ENCODE measurements around the gene OR6X1.

Gene OR6X1, protein sequence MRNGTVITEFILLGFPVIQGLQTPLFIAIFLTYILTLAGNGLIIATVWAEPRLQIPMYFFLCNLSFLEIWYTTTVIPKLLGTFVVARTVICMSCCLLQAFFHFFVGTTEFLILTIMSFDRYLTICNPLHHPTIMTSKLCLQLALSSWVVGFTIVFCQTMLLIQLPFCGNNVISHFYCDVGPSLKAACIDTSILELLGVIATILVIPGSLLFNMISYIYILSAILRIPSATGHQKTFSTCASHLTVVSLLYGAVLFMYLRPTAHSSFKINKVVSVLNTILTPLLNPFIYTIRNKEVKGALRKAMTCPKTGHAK

DNA sequence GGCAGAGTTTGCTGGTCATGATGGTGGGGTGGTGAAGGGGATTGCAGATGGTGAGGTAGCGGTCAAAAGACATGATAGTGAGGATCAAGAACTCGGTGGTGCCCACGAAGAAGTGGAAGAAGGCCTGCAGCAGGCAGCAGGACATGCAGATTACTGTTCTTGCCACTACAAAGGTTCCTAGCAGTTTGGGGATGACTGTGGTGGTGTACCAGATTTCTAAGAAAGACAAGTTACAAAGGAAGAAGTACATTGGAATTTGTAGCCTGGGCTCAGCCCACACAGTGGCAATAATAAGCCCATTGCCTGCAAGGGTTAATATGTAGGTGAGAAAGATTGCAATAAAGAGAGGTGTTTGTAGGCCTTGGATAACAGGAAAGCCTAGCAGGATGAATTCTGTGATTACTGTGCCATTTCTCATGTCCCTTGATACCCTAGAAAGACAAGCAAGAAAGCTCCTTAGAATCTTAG is at the start of gene OR6X1:
Gene OR6X1, minus strand, starts transcription at position 418 of the 468 bp plus-strand sequence. Its CDS starts 0 bp downstream, at position 418.
- no peak for DNase-seq

DNA sequence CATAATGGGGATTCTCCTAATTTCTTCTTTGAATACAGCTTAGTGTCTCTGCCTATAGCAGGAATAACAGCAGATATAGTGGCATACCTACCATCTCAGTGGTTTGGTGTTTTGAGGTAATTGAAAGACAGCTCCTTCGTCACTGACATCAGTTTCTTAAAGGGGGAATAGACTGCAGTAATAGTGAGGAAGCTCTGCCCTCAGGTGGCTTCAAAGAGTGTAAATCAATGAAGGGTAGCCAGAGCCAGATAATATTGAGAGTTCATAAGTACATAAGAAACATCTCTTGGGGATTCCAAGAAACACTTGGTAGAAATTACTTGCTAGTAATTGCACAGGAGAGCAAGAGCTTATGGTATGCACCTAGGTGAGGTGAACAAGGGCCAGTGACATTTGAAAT is 47.4 kb upstream of the OR6X1 start:
- no peak for DNase-seq

DNA sequence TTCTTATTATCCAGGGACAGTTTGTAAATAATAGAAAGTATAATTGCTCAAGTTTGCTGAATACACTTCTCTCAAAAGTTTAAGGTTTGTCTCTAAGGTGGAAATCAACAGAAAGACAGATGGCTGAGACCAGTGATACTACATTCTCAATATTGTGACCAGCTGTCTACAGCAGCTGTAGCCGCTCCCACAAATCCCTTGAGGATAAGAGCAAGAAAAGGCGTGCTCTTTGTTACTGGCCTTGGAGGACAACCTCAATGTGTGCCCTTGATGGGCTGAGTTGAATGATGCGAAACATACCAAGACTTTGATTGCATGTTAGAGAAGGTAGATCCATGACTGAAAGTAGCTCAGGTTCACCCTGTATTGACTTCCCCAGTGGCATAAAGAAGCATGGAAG is 45.7 kb upstream of the OR6X1 start:
- DNase-seq = no peak

DNA sequence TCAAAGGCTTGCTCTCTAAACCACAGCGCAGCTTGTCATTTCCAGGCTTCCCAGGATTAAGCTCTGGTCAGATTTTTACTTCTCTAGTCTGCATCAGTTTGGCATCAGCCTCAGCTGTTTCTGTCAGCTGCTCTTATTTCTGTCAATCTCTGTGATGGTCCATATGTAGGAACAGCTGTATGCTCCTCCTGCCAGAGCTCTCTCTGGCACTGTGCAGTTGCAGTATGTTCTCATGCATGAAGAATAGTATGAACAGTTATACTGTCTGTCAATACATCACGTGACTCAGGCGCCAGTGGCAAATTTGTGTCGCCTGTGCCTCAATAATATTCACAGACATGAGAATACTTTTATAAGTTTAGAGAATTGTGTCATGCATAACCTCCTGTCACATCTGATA is 45.1 kb upstream of the OR6X1 start:
- no peak for DNase-seq

DNA sequence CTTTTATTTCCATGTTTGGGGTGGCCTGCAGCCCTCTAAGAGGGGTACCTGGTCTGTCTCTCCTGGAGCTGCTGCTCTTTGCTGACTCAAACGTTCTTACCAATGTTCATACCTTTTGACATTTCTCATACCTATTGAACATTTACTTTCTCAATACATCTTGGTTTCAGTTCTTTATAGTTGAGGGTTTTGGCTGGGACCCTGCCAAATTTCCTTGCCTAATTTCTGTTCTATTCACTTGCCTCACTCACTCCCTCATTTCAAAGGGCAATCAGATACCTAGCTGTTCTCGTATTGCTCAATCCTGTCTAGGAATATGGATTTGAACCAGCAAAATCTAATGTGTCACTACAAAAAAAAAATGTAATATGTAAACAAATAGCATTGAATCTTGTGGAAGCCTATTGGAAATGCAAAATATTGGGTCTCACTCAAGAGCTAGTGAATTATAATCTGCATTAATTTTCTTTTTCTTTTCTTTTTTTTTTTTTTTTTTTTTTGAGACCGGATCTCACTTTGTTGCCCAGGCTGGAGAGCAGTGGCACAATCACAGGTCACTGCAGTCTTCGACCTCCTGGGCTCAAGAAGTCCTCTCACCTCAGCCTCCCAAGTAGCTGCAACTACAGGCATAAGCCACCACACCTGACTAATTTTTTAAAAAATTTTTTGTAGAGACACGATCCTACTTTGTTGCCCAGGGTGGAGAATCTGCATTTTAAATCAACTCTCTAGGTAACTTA is 44.4 kb upstream of the OR6X1 start:
- DNase-seq = no peak

DNA sequence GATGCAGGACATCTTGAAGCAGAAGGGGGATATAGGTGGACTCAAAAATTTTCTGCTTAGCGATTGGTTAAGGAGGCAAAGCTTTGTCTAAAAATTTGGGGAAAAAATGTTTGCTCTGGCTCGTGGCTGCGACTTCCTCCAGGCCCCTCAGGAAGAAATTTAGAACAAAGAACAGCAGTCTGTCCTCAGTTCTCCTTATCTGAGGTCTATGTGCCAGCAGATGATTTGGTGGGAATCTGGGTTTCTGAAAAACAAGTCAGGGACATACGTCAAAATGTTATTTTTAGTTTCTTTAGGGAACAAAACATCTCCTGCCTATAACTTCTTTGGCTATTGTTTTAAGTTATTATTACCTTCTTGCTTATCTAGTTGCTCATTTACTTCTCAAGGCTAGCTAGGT is 43.8 kb upstream of the OR6X1 start:
- no peak for DNase-seq

DNA sequence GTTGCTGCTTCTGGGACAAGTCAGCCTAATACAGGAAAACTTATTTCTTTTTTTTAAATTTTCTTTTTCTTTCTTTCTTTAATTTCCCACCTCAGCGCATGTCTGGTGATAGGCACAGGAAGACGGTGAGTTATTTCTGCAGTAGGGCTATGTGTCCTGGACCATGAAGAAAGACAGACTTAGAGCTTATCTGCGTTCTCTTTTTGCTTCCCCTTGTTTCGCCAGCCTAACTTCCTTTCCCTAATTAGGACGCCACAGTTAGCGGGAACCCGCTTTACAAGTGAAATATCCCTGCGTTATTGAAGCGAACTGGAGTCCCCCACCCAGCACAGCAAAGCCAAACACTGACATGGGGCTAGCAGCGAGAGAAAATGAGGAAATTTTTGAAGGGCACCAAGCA is 43.2 kb upstream of the OR6X1 start:
- no peak for DNase-seq

DNA sequence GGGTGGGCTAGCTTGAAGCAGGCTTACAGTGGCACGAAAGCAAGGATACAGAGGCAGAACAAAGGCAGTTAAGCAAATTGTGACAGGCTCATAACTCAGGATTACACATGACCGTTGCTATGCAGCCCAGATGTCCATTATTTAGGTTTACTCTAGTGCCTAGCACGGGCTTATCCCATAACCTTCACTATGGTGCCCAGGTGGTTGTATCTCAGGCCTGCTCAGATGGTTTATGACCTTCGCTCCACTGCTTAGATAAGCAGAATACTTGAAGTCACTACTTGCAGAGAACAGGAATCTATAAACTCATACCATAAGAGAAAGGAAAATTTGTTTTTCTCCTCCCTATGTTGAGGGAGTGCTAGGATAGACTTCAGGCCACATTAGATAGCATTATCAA is 42.8 kb upstream of the OR6X1 start:
- DNase-seq = no peak

DNA sequence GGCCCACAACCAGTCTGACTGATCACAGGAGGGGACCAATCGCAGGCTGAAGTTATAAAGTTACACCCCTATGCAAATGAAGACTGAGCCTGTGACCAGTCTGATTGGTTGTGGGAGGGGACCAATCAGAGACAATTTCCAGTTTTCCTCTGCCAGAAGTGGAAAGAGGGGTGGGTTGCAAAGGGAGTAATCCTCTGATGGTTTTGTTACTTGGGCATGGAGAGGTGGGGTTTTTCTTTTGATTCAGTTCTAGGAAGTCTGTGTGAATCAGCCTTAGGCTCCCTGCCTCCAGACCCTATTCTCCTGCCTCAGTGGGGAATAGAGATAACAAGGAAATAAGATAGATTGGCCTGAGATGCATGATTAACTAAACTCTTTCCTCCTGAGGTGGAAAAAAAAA is 41.9 kb upstream of the OR6X1 start:
- DNase-seq = no peak

DNA sequence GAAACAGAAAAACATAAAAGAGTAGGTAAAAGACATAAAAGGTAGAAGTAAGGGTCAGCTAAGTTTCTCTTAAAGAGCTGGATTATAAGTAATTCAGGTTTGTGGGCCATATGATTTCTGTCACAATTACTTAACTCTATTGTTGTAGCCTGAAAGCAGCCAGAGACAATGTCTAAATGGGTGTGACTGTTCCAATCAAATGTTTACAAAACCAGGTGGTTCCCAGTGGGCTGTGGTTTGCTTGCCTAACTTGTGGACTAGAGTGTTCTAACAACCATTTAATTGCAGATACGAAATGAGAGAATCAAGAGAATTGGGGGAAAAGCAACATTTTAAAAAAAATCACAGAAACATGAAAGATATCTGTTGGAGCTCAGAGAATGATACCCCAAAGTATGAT is 29.2 kb upstream of the OR6X1 start:
- no peak for DNase-seq

DNA sequence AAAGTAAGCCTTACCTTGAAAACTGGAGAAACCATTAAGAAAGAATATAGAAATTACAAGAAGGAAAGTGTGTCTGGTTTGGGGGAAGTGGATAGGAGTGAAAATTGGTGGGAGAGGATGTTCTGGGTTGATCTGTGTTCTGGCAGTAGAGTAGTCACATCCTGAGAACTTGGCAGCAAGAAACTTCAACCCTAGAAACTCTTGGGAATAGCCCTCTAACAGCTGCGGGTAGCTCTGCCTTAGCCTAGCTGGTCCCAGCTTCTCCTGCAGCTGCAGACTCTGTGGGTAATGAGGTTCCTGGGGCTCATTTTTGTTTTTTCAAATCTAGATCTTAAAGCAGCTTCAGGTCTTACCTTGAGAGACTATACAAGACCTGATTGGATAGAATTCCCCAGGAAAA is 24.2 kb upstream of the OR6X1 start:
- DNase-seq = no peak

DNA sequence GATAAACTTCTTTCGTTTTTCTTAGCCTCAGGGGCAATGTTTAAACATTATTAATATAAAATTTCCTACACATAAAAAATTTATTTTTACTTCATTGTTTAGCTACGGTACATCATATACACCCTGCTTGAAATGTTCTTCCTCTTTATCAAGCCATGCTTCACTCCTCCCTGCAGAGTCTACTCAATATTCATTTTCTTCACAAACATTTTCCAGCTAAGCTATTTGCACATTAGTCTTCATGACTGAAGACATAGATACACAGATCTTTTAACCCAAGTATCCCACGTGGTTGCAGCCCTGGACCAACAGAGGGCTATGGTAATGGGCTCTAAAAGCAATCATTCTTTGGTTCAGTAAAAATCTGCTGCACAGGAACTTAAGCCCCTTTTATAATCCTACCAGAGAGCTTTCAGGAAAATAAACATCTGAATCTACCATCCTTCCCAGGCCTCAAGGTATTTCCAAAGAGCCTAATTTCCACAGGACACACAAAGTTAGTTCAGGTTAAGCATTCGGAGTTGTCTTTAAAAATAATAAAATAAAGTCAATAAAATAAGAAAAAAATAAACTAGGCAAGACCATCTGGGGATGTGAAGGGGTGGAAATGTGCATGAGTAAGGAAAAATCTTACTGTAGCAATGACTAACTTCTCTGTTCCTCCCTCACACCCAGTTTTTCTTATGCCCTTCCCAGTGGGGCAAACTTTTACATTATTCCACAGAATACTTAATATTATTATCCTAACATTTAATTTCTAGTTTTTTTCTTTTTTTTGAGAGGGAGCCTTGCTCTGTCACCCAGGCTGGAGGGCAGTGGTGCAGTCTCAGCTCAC is 21.6 kb upstream of the OR6X1 start:
- no peak for DNase-seq

DNA sequence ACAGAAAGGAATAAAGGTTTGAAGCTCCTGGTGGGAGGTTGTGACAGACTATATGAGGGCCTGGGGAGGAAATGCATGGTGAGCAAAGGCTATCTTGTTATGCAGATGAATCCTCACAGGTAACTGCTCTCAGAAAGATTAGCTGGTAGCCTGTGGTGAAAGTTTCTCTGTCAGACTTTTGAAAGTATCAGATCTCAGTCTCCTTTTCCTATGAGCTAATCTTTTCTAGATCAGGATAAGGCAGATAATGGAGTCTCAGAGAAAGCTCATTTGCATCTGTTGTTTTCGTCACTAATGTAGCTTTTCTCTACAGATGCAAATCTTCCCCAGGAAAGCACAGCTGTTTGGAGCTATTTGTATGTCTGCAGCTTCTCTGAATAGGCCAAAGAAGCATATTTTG is 21.0 kb upstream of the OR6X1 start:
- DNase-seq = no peak

DNA sequence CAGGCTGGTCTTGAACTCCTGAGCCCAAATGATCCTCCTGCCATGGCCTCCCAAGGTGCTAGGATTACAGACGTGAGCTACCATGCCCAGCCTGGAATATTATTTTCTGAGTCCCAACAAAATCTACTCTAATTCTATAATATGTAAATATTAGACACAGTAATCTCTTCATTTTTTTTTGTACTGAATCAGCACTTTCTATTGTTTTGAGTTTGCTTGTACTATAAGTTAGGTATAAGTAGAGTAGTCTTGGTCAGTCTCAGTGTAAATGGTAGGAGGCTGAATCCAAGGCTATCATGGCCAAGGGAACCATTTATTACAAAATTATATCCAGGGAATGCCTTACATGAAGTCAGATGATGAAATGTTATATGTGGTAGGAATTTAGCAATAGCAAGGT is 19.6 kb upstream of the OR6X1 start:
- no peak for DNase-seq

DNA sequence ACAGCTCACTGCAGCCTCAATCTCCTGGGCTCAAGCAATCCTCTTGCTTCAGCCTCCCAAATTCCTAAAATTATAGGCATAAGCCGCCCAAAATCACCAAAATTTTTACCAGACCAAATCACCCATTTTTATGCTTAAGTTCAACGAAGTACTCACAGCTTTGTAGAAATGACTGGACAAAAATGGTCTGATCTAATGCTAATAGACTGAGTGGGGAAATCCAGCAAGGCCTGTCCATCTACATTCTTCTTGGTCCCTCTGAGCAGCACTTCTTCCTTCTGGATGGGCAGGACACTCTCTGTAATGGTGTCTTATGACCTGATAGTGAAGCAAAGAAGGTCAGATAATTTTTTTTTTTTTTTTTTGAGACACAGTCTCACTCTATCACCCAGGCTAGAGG is 18.7 kb upstream of the OR6X1 start:
- DNase-seq = no peak

DNA sequence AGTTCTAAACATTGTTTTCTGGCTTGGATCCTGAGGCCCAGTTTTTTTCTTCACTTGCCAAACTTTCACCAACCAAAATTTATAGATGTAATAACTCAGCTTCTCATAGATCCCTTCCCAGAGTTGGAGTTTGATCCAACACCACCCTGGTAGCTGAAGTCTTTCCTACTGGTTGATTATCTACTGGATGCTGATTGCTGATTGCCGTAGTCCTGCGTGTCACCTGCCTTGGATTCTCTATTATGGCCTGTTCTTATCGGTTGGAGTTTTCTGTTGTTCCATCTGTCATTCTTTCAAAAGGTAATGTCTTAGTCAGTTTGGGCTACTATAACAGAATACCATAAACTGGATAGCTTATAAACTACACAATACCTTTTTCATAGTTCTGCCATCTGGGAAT is 17.3 kb upstream of the OR6X1 start:
- DNase-seq = no peak

DNA sequence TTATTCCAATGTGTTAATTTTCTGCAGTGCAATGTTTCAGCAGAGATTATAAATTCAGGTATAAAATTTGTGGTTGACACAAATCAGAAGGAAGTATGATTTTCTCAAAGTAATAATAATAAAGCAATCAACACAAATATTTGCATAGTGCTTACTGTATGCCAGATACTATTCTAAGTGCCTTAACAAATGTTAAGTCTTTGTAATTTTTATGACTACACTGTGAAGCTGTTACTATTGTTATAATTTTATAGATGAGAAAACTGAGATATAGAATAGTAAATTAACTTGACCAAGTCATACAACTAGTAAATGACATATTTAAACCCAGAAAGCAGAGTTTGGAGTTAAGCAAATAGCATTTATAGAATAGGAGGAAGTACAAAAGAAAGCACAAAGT is 16.4 kb upstream of the OR6X1 start:
- DNase-seq = no peak

DNA sequence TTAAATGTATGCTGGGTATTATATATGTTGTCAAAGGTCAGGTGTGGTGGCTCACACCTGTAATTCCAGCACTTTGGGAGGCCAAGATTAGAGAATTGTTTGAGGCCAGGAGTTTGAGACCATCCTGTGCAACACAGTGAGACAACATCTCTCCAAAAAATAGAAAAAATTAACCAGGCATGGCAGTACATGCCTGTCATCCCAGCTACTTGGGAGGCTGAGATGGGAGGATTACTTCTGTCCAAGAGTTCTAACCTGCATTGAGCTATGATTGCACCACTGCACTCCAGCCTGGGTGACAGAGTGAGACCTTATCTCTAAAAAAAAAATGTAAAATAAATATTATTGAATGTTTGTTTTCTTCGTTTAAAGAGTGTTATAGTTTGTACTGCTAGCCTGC is 11.3 kb upstream of the OR6X1 start:
- no peak for DNase-seq

DNA sequence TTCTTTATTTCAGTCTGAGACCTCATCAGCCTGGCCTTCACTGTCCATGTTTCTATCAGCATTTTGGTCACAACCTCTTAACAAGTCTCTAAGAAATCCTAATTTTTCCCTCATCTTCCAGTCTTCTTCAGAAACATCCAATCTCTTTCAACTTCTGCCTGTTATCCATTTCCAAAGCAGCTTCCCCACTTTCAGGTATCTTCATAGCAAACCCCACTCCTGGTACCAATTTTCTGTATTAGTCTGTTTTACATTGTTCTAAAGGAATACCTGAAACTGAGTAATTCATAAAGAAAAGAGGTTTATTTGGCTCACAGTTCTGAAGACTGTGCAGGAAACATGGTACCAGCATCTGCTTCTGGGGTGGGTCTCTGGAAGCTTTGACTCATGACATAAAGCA is 8.1 kb upstream of the OR6X1 start:
- DNase-seq = no peak

DNA sequence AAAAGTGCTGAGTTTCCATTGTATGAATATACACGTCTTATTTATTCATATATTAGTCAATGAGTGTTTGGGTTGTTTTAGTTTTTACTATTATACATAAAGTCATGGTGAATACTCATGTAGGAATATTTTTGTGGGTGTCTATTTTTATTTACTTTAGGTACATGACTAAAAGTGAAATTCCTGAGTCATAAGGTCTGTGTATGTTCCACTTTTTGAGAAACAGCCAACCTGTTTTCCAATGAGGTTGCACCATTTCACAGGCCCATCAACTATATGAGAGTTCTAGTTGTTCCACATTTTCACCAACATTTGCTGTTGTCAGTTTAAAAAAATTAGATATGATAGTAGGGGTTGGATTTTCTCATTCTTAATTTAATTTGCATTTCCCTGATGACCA is 6.6 kb upstream of the OR6X1 start:
- no peak for DNase-seq

DNA sequence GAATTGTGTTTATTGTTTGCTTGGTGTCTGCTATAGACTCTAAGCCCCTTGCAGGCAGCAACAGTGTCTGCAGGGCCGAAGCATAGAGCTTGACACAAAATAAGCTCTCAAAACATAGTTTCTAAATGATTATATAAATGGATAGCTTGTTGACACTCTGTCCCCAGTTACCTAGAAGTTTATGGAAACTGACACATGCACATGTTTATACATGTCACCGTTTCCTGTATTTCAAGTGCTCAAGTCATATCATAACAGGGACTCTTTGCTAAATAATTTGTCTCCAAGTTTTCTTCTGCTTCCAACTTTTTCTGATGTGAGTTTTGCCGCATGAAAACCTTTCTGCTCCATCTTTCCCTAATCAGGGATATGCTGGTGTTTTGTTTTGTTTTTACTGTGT is 3.7 kb upstream of the OR6X1 start:
- DNase-seq = no peak

DNA sequence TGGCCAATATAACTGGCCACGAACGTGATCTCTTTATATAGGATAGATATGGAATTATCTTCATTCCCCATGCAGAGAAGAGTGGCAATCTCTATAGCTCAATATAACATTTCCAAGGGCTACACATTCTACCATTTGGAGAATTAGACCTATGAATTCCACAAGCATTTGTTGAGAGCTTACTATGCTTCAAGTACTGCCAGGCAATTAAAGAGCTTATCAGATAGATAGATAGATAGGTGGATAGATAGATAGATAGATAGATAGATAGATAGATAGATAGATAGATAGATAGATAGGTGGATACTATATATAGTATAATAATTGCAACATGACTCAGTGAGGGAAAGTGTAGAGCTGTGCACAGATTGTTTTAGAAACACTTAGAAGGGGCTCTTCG is 1.5 kb upstream of the OR6X1 start:
- no peak for DNase-seq

DNA sequence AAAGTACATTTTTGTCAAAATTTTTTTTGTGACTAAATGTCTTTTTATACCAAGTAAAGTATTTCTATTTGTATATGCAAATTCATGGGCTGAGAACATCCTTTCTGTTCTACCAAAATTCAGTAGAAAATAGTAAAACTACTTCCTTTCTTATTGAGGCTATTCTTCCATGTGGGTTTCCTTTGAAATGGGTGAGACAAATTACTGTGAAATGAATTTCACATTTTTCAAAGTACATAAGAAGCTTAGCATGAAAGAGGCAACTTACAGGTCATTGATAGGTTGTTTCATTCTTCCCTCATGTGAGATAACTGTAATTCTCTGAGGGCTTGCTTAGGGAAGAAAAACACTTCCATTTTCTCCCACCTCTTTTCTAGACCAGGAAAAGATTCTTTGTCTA is 1.0 kb upstream of the OR6X1 start:
- no peak for DNase-seq

DNA sequence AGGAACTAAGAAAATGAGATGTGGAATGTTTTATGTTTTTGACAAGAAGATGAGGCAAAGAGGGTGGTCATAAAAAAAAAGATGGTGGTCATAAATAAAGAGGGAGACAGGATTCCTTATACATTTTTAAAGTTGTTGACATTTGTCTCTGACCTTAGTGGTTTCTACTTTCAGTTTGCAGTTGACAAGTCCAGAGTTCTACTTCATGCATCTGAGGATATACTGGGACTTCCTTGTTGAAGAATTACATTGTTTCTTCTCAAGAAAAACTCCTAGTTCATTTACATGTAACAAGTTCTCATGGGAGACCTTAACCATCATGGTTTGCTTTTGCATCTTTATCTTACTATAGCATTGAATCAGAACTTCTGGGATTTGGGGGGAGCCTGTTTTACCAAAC is 1.2 kb downstream of the OR6X1 start:
- no peak for DNase-seq

Data from DMS53 (cell line).